ENCODE measurements around the gene EPHB4.
A peak's percentile ranks its signal among the peaks of the same experiment; 100 is the strongest.

Gene EPHB4

GRCh38 chr7:100854146-100854895, 27.0 kb upstream of the EPHB4 start:
- no peak for DNase-seq (ENCODE audit: low read depth in 2 of 2)

- DNase-seq (ENCODE audit: low read depth in 2 of 2), result peak; percentile 49 to 71
Measured at GRCh38 chr7:100852048-100852872, 24.9 kb upstream of the EPHB4 start, which contains the start of gene SLC12A9. Gene SLC12A9 (plus strand): TSS chr7:100852713. CDS start chr7:100854198, 1,485 bp downstream.

DNA sequence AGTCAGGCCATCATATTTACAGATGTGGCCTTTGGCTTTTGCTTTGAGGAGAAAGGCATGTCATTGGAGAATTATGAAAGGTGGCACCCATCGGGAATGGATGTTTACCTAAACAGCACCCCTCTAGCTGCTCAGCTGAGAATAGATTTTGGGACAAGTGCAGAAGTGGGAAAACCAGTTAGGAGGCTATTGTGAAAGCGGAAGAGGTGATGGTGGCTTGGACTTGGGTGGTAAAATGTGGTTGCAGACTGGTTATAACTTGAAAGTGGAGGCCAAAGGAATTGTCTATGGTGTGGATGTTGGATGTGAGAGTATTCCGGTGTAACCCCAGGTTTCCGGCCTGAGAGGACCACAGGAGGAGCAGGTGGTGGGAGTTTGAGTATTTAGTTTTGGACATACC, 20.0 kb upstream of the EPHB4 start:
- no peak for DNase-seq (ENCODE audit: low read depth in 2 of 2)

DNA sequence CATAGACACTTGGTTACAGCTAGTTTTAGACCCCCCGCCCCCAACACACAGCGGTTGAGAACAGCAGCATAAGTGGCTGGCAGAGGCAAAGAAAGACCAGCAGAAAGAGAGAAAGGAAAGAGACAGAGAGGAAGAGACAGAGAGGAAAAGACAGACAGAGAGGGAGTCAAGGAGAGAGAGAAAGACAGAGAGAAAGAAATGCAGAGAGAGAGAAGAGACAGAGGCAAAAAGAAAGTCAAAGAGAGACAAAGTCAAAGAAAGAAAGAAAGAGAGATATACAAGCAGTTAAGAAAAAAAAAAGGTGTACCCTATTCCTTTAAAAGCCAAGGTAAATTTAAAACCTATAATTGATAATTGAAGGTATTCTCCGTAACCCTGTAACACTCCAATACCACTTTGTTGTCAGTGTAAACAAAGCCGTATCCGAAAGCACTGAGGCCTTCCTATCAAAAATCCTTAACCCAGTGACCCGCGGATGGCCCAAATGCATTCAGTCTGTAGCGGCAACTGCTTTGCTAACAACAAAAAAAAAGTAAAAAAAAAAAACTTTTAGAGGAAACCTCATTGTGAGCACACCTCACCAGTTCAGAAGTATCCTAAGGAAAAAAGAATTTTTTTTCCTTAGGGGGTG, 13.3 kb upstream of the EPHB4 start:
- no peak for DNase-seq (ENCODE audit: low read depth in 2 of 2)

DNA sequence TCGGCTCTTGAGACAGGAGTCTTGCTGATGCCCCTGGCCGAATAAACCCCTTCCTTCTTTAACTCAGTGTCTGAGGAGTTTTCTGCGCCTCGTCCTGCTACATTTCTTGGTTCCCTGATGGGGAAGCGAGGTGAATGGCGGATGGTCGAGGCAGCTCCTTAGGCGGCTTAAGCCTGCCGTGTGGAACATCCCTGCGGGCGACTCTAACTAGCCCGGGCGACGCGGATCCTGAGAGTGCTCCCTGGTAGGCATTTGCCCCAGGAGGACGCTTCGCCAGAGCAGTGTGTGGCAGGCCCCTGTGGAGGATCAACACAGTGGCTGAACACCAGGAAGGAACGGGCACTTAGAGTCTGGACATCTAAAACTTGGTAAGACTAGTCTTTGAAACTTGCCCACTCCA, 12.0 kb upstream of the EPHB4 start:
- DNase-seq (ENCODE audit: low read depth in 2 of 2), result no peak

DNA sequence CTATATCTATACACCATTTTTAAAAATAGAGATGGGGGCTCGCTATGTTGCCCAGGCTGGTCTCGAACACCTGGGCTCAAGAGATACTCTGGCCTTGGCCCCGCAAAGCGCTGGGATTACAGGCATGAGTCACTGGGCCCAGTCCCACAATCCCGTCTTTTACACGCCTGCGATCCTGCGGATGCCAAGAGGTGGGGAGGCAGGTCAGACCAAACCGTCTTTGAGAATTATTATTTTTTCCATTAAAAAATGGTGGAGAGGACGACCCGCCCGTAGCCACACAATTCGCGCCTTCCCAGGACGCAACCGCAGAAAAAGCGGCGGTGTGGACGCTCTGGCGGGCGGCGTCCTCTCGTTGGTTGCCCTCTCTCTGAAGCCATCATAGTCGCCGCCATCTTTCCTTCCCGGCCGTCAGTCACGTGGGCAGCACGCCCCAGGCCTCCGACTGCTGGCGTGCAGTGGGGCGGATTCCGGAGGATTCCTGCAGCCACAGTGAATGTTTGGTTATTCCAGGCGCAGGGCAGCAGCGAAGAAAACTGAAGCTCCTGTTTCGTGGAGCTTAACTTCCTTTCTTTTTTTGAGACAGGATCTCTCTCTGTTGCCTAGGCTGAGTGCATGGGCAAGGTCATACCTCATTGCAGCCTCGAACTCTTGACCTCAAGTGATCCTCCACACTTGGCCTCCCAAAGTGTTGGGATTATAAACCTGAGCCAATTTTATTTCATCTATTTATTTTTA, 9.9 kb upstream of the EPHB4 start:
- DNase-seq (ENCODE audit: low read depth in 2 of 2), result peak; percentile 42 to 53

- DNase-seq (ENCODE audit: low read depth in 2 of 2), result no peak
Measured at GRCh38 chr7:100836812-100837098, 9.4 kb upstream of the EPHB4 start.

- no peak for DNase-seq (ENCODE audit: low read depth in 2 of 2)
Measured at GRCh38 chr7:100835903-100836811, 8.8 kb upstream of the EPHB4 start.

DNA sequence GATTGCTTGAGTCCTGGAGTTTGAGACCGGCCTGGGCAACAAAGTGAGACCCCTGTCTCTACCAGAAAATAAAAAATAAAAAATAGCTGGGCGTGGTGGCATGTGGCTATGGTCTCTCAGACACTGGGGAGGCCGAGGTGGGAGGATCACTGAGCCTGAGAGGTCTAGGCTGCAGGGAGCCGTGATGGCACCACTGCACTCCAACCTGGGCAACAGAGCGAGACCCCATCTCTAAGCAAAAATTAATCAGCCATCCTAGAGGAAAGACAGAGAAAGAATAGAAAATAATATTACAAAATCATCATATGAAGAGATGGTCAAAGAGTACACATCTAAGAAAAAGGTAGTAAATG, 4.9 kb upstream of the EPHB4 start:
- DNase-seq (ENCODE audit: low read depth in 2 of 2), result no peak

- no peak for DNase-seq (ENCODE audit: low read depth in 2 of 2)
Measured at GRCh38 chr7:100830396-100830795, 3.1 kb upstream of the EPHB4 start.

DNA sequence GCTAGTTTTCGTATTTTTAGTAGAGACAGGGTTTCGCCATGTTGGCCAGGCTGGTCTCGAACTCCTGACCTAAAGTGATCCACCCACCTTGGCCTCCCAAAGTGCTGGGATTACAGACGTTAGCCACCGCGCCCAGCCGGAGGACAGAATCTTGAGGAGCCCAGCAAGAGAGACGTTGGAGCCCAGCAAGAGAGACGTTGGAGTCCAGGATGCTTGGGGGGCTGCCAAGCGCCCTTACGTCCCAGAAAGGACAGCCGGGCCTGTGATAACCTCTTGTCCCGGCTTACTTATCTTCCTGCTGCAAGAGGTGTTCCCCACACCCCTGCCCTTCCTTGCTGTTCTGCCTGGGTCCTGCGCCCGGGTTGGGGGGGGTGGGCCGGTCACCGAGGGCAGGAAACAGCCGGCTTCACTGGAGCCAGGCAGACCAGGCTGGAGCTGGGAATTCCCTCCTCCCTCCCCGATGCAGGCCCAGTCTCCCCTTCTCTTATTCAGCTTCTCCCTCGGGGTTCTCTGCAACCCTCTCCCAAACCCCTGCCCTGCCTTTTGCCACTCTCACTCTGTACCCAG, 1.9 kb upstream of the EPHB4 start:
- DNase-seq (ENCODE audit: low read depth in 2 of 2), result no peak

GRCh38 chr7:100826514-100827329, 601 bp downstream of the EPHB4 start:
- DNase-seq (ENCODE audit: low read depth in 2 of 2), result no peak

- no peak for DNase-seq (ENCODE audit: low read depth in 2 of 2)
Measured at GRCh38 chr7:100825751-100826513, 1.4 kb downstream of the EPHB4 start.

DNA sequence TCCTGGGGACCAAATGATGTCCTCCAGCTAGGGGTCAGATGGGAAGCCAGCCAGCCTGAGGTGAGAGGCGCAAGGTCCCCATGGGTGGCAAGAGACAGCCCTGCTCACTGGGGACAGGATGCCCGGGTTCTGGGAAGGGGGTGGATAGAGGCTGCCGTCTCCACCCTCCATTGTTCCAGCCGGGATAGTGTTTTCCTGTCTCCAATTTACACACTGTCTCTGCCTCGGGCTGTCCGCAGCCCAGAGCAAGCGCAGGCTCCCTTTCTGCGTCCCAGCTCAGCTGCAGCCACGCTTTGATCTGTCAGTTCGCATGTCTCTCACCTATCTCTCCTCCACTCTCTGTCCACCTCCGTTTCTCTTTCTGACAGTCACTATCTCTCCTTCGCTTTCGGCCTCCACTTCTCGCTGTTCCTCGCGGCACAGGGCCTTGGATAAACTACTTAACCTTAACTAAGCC, 2.1 kb downstream of the EPHB4 start:
- no peak for DNase-seq (ENCODE audit: low read depth in 2 of 2)

DNA sequence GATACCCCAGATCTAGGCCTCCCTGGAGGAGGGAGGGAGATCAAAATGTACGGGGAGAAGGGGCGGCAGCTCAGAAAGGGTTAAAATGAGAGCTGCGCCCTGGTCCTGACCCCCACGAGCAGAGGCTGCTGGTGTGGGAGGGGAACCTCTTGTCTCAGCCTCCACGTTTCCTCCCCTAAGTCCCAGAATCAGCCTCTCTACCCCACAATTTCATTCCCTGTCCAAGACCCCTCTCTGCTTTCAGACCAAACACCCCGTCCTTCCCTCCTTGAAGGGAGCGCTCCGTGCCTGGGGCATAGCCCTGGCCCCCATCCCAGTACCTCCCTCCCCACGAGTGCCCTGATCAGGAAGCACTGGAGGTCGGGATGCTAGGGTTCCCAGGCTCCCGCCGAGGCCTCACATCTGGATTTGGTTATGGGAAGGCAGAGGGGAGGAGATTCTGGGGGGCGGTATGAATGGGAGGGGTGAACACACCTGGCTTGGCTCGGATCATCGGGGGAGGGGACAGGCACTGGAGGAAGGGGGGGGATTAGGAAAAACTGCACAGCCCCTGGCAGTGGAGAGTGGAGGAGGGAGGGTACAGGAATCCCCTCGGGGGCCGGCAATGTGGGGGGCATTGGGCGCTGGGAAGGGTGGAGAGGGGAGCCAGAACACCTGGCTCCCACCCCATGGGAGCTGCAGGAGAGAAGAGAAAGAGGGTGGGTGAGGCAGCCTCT, 2.7 kb downstream of the EPHB4 start:
- no peak for DNase-seq (ENCODE audit: low read depth in 2 of 2)

GRCh38 chr7:100823534-100823933, 3.8 kb downstream of the EPHB4 start:
- no peak for DNase-seq (ENCODE audit: low read depth in 2 of 2)

GRCh38 chr7:100823140-100823525, 4.2 kb downstream of the EPHB4 start:
- DNase-seq (ENCODE audit: low read depth in 2 of 2), result no peak

Data from stimulated activated CD4-positive, alpha-beta T cell treated with anti-CD3 and anti-CD28 coated beads, Interleukin-1b, Interleukin-23, amount 100 ng/mL, for 1 hour (primary cell).